Sigmoid colon (tissue), 7 donors: ENCODE data around the gene SYNCRIP. TPM values are rescaled to one million over a fixed set of nuclear protein-coding genes. Genes with fewer than 3 reads are reported as not detected.
A peak's percentile ranks its signal among the peaks of the same experiment; 100 is the strongest.

Experiments
- DNase-seq: peaks from one replicate; pipeline ENCODE4 v3.0.0-alpha.2; 2019
- H3K27ac ChIP-seq, 4 donors: fragments of 200-600 bp; sonication (generic); one replicate each; pipeline ENCODE4 v1.5.1; 2016 to 2019; ENCODE audit warnings: mild to moderate bottlenecking in 1 of 4
- H3K27me3 ChIP-seq, 3 donors: fragments of 200-600 bp; sonication (generic); one replicate each; pipeline ENCODE4 v1.5.1; 2019; ENCODE audit warnings: mild to moderate bottlenecking in 1 of 3
- H3K36me3 ChIP-seq, 4 donors: fragments of 200-600 bp; sonication (generic); one replicate each; pipeline ENCODE4 v1.5.1; 2016 to 2019
- H3K4me1 ChIP-seq, 4 donors: fragments of 200-600 bp; sonication (generic); one replicate each; pipeline ENCODE4 v1.5.1; 2017 to 2019
- H3K4me3 ChIP-seq, 4 donors: fragments of 200-600 bp; sonication (generic); one replicate each; pipeline ENCODE4 v1.5.1; 2017 to 2019; ENCODE audit warnings: mild to moderate bottlenecking in 2 of 4, moderate library complexity in 1 of 4
- H3K9me3 ChIP-seq, 4 donors: fragments of 200-600 bp in 3 of 4; sonication (generic) in 3 of 4; one replicate each; pipeline versions ENCODE4 v1.5.1 to v1.6.1; 2013 to 2019
- CTCF ChIP-seq, 4 experiments: fragments of 450-650 bp in 3 of 4; fragments of 200-600 bp in 1 of 4; IDR thresholded peaks; one replicate each; pipeline ENCODE4 v1.5.1; 2016 to 2019; ENCODE audit warnings: antibody characterized with exemption in 4 of 4, mild to moderate bottlenecking in 3 of 4, moderate library complexity in 2 of 4
- EP300 ChIP-seq, 4 donors: sonication (generic); formaldehyde crosslinking; IDR thresholded peaks; one replicate each; pipeline ENCODE4 v1.6.1; 2017; ENCODE audit warnings: antibody characterized with exemption in 4 of 4
- POLR2A ChIP-seq, 2 donors: fragments of 450-650 bp; IDR thresholded peaks; one replicate each; pipeline ENCODE4 v1.6.1; 2016; ENCODE audit warnings: antibody characterized with exemption in 2 of 2, mild to moderate bottlenecking in 2 of 2, moderate library complexity in 2 of 2
- POLR2AphosphoS5 ChIP-seq, 4 donors: sonication (generic); formaldehyde crosslinking; IDR thresholded peaks; one replicate each; pipeline ENCODE4 v1.6.1; 2017; ENCODE audit warnings: antibody characterized with exemption in 4 of 4
- WGBS, 2 donors: extraction: QIAGEN DNeasy Blood & Tissue Kit; methylation state at CpG; one replicate each; pipeline ENCODE4 v1.1.7; 2013; 5-methylcytosine and 5-hydroxymethylcytosine counted together
- intact Hi-C: fragments of 100-400 bp; cut with DNase I; formaldehyde crosslinking; loops from one replicate; pipeline ENCODE4 v1.15.1; 2023
- polyA plus RNA-seq, 3 donors: library from polyadenylated mRNA; stranded (reverse); fragments of 200-250 nt; gene quantifications; one replicate each; pipeline ENCODE4 v1.2.3, GENCODE V29; 2013
- total RNA-seq, 4 donors: library from RNA; depleted of rRNA; stranded (reverse); fragments of >200 nt; gene quantifications; one replicate each; pipeline ENCODE4 v1.1.0, GENCODE V29; 2016
- donor health status: healthy with polysubstance abuse.
- donor health status: Bipolar disorder and iron deficiency.
- donor health status: healthy.

SYNCRIP gene
- total and polyA plus RNA-seq, 7 donors = 23.1 to 84.3 (median 71.6) TPM

- intact Hi-C loops = loop anchor here (1.0 to 5.0 kb wide), 3 partner anchors 37 to 188 kb away; partner anchors contain the start of genes SNX14 and SYNCRIP
- peak overlapping the region; percentile 85 to 87 (median 86) for H3K4me3 ChIP-seq
- peak; percentile 99 for DNase-seq
- 0% methylated on average over 82 of the region's 82 CpGs for WGBS, 2 donors
- peaks cover 0 to 42% (median 22%) of the 10 kb centered on the region in 4 donors for H3K4me1 ChIP-seq
- peak overlapping the region; percentile 91 to 98 (median 94) for H3K27ac ChIP-seq
- no peaks in the 10 kb centered on the region for H3K9me3 ChIP-seq
- no peaks in the 10 kb centered on the region for H3K27me3 ChIP-seq
- TF ChIP-seq POLR2AphosphoS5 (IDR thresholded peaks at IDR 0.05) = peak; percentile 100
- TF ChIP-seq CTCF (IDR thresholded peaks at IDR 0.05) = peak in 1 of 4 experiments; percentile 22
- TF ChIP-seq POLR2A (IDR thresholded peaks at IDR 0.05) = peak; percentile 99 to 100
- TF ChIP-seq EP300 (IDR thresholded peaks at IDR 0.05) = peak in 1 of 4 donors; percentile 31
- H3K36me3 ChIP-seq = peaks cover 0 to 8% (median 0%) of the 10 kb centered on the region in 4 donors
Measured at GRCh38 chr6:85678602-85679444, 36.1 kb upstream of the SYNCRIP start.

GRCh38 chr6:85678026-85678601 lies 35.4 kb upstream of the SYNCRIP start:
- 0% methylated on average over 34 of the region's 34 CpGs for WGBS, 2 donors
- peak overlapping the region; percentile 91 to 98 (median 94) for H3K27ac ChIP-seq
- intact Hi-C loops = loop anchor here (1.0 to 5.0 kb wide), 3 partner anchors 36 to 189 kb away; partner anchors contain the start of genes SNX14 and SYNCRIP
- peak overlapping the region; percentile 85 to 87 (median 86) for H3K4me3 ChIP-seq
- no peak for DNase-seq
- peaks cover 0 to 8% (median 0%) of the 10 kb centered on the region in 4 donors for H3K36me3 ChIP-seq
- H3K9me3 ChIP-seq = no peaks in the 10 kb centered on the region
- TF ChIP-seq CTCF (IDR thresholded peaks at IDR 0.05) (no peak), POLR2A (IDR thresholded peaks at IDR 0.05) (no peak), EP300 (IDR thresholded peaks at IDR 0.05) (no peak), POLR2AphosphoS5 (IDR thresholded peaks at IDR 0.05) (no peak)
- peaks cover 0 to 46% (median 26%) of the 10 kb centered on the region in 4 donors for H3K4me1 ChIP-seq
- H3K27me3 ChIP-seq = no peaks in the 10 kb centered on the region

GRCh38 chr6:85677234-85677956 lies 34.7 kb upstream of the SYNCRIP start:
- peaks cover 0 to 8% (median 0%) of the 10 kb centered on the region in 4 donors for H3K36me3 ChIP-seq
- H3K27ac ChIP-seq = peak overlapping the region; percentile 91 to 98 (median 94)
- TF ChIP-seq EP300 (IDR thresholded peaks at IDR 0.05) (no peak), POLR2AphosphoS5 (IDR thresholded peaks at IDR 0.05) (peak in 1 of 4 donors; percentile 12)
- DNase-seq = no peak
- intact Hi-C loops = loop anchor here (5.0 kb wide), 1 partner anchor 190 kb away; no protein-coding TSS in a partner anchor
- H3K4me1 ChIP-seq = peaks cover 0 to 46% (median 28%) of the 10 kb centered on the region in 4 donors
- H3K27me3 ChIP-seq = no peaks in the 10 kb centered on the region
- whole genome bisulfite sequencing, 2 donors = 0 to 1% methylated on average over 12 of the region's 12 CpGs
- H3K4me3 ChIP-seq = peak overlapping the region; percentile 85 to 87 (median 86)
- H3K9me3 ChIP-seq = no peaks in the 10 kb centered on the region

GRCh38 chr6:85676086-85676729 lies 33.5 kb upstream of the SYNCRIP start:
- Histone ChIP-seq H3K4me1 (peaks cover 0 to 47% (median 29%) of the 10 kb centered on the region in 4 donors), H3K27me3 (no peaks in the 10 kb centered on the region), H3K36me3 (peaks cover 0 to 13% (median 0%) of the 10 kb centered on the region in 4 donors), H3K27ac (peak overlapping the region; percentile 91 to 98 (median 94)), H3K9me3 (no peaks in the 10 kb centered on the region), H3K4me3 (peak overlapping the region; percentile 85 to 87 (median 86))
- no peak for TF ChIP-seq CTCF (IDR thresholded peaks at IDR 0.05)
- TF ChIP-seq POLR2AphosphoS5 (IDR thresholded peaks at IDR 0.05) = no peak
- TF ChIP-seq EP300 (IDR thresholded peaks at IDR 0.05) = no peak
- no peak for TF ChIP-seq POLR2A (IDR thresholded peaks at IDR 0.05)
- no peak for DNase-seq
- intact Hi-C loops = loop anchor here (5.0 kb wide), 1 partner anchor 191 kb away; no protein-coding TSS in a partner anchor
- WGBS, 2 donors = 7 to 19% methylated on average over 6 of the region's 6 CpGs
